HG03139 (cell line): Measurements from ENCODE around the gene SNAPC3.

Experiments used
- ATAC-seq: cut with Tn5 transposase; IDR thresholded peaks from one replicate; pipeline ENCODE4 v1.9.1; 2021; ENCODE audit not compliant: unreplicated experiment

Gene SNAPC3

GRCh38 chr9:15485836-15486666 lies 63.4 kb downstream of the SNAPC3 start:
- ATAC-seq: no peak

GRCh38 chr9:15491950-15492349 lies 69.3 kb downstream of the SNAPC3 start:
- ATAC-seq: no peak

GRCh38 chr9:15492485-15493150 lies 69.9 kb downstream of the SNAPC3 start:
- no peak for ATAC-seq

GRCh38 chr9:15498246-15498995 lies 75.7 kb downstream of the SNAPC3 start:
- ATAC-seq: no peak

- no peak for ATAC-seq
Measured at GRCh38 chr9:15499139-15499538, 76.5 kb downstream of the SNAPC3 start.

GRCh38 chr9:15501179-15501578 lies 78.5 kb downstream of the SNAPC3 start:
- no peak for ATAC-seq

- no peak for ATAC-seq
Measured at GRCh38 chr9:15501803-15502202, 79.1 kb downstream of the SNAPC3 start.

GRCh38 chr9:15505921-15506320 lies 83.2 kb downstream of the SNAPC3 start:
- no peak for ATAC-seq

GRCh38 chr9:15509931-15510788 lies 87.5 kb downstream of the SNAPC3 start:
- ATAC-seq: peak; percentile 20

GRCh38 chr9:15510789-15511575 lies 88.3 kb downstream of the SNAPC3 start, which contains the start of gene PSIP1:
Gene PSIP1, minus strand, starts transcription at chr9:15510970. Its CDS starts 782 bp downstream, at chr9:15510188.
- ATAC-seq: peak; percentile 78
